Measurements from ENCODE around the gene PLPPR1. TPM values are rescaled to one million over a fixed set of nuclear protein-coding genes. Genes with fewer than 3 reads are reported as not detected.

PLPPR1 gene
- total RNA-seq, 6 experiments from 2014 or later = 1.4 to 5.4 (median 1.8) TPM

DNA sequence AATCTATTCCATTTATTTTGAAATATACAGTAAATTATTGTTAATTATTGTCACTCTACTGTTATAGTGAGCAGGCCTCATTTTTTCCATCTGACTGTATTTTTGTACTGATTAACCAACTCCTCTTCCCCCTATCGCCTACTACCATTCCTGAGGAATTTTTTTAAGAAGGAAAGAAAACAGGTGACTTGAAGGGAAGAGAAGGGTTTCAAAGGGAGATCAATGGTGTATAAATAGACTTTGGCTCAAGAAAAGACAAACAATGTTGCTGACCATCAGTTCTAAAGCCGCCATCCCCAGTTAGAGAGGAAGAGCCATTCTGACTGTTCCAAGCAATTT lies 286.6 kb downstream of the PLPPR1 start:
- no peak for TF ChIP-seq POLR2A (IDR thresholded peaks at IDR 0.05)
- TF ChIP-seq, protein P1, sequence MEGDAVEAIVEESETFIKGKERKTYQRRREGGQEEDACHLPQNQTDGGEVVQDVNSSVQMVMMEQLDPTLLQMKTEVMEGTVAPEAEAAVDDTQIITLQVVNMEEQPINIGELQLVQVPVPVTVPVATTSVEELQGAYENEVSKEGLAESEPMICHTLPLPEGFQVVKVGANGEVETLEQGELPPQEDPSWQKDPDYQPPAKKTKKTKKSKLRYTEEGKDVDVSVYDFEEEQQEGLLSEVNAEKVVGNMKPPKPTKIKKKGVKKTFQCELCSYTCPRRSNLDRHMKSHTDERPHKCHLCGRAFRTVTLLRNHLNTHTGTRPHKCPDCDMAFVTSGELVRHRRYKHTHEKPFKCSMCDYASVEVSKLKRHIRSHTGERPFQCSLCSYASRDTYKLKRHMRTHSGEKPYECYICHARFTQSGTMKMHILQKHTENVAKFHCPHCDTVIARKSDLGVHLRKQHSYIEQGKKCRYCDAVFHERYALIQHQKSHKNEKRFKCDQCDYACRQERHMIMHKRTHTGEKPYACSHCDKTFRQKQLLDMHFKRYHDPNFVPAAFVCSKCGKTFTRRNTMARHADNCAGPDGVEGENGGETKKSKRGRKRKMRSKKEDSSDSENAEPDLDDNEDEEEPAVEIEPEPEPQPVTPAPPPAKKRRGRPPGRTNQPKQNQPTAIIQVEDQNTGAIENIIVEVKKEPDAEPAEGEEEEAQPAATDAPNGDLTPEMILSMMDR (IDR thresholded peaks at IDR 0.05) = no peak
- H3K27ac ChIP-seq = peak overlapping the region; percentile 64 to 93 (median 91)
- no peak for DNase-seq
- 33% methylated on average over 2 of the region's 2 CpGs for WGBS (ENCODE audit: insufficient coverage, low coverage, low lambda C conversion rate, missing lambda C conversion rate)
- ATAC-seq = peak; percentile 2 to 31 (median 16)
- H3K36me3 ChIP-seq = no peaks in the 10 kb centered on the region
- no peaks in the 10 kb centered on the region for H3K27me3 ChIP-seq
- H3K4me1 ChIP-seq = peaks cover 0 to 40% (median 14%) of the 10 kb centered on the region in 4 donors
- H3K4me3 ChIP-seq = no peak overlapping the region
- intact Hi-C loops (cut with DNase I) = no loop called here
- no peaks in the 10 kb centered on the region for H3K9me3 ChIP-seq

DNA sequence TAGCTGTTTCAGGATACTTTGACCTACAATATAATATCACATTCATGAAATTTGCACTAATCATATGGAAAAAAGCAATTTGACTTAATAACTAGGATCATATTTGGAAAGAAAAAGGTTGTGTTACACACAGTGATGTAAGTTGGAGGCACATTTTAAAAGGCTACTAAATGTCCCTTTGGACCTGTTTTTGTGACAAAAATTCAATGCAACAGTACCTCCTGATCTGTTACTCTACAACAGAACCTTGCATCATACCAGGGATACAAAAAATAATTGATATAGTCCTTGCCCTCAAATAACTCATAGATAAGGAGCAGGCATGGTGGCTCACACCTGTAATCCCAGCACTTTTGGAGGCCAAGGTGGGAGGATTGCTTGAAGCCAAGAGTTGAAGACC lies 289.2 kb downstream of the PLPPR1 start:
- intact Hi-C loops (cut with DNase I) = no loop called here
- H3K4me3 ChIP-seq = no peak overlapping the region
- peak; percentile 20 for TF ChIP-seq POLR2A (IDR thresholded peaks at IDR 0.05)
- TF ChIP-seq, protein P1 (IDR thresholded peaks at IDR 0.05) = no peak
- no peaks in the 10 kb centered on the region for H3K36me3 ChIP-seq
- DNase-seq = no peak
- no peaks in the 10 kb centered on the region for H3K9me3 ChIP-seq
- H3K4me1 ChIP-seq = peaks cover 0 to 50% (median 14%) of the 10 kb centered on the region in 4 donors
- peak; percentile 33 to 68 (median 54) for ATAC-seq
- H3K27ac ChIP-seq = peak overlapping the region; percentile 15 to 93 (median 91)
- no peaks in the 10 kb centered on the region for H3K27me3 ChIP-seq

GRCh38 chr9:101323129-101323528 lies 294.6 kb downstream of the PLPPR1 start:
- 45% methylated on average over 3 of the region's 3 CpGs for WGBS (ENCODE audit: insufficient coverage, low coverage, low lambda C conversion rate, missing lambda C conversion rate)
- no peaks in the 10 kb centered on the region for H3K36me3 ChIP-seq
- H3K9me3 ChIP-seq = no peaks in the 10 kb centered on the region
- H3K4me3 ChIP-seq = no peak overlapping the region
- no peaks in the 10 kb centered on the region for H3K27me3 ChIP-seq
- peak overlapping the region; percentile 80 to 95 (median 95) for H3K27ac ChIP-seq
- DNase-seq (no peak), ATAC-seq (no peak)
- intact Hi-C loops (cut with DNase I) = no loop called here
- no peak for TF ChIP-seq POLR2A (IDR thresholded peaks at IDR 0.05)
- TF ChIP-seq, protein P1 (IDR thresholded peaks at IDR 0.05) = no peak
- H3K4me1 ChIP-seq = peaks cover 0 to 46% (median 17%) of the 10 kb centered on the region in 4 donors

DNA sequence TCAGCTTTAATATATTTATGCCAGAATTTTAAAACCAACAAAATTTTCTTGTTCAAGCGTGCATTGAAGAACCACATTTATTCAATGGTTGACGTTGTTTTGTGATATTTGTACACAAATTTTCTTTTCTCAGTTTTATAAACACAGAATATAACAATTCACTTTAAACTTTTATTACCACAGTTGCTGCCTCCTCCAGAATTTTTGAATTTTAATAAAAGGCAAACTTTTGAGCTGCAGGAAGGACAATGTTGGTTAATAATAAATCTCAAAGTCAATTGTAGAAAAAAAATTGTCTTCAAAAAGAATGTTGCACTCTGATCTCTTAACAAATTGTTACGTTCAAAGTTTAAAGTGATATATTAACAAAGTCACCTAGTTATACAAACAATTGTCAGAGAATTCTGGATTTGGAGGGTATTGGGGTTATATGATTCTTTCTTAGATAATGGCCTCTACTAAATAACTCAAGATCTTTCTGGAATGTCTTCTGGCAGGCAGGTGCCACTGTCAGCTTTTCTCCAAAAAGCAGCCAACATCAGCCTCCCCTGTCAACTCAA lies 295.8 kb downstream of the PLPPR1 start:
- WGBS (ENCODE audit: insufficient coverage, low coverage, low lambda C conversion rate, missing lambda C conversion rate) = 43% methylated on average over 3 of the region's 3 CpGs
- intact Hi-C loops (cut with DNase I) = no loop called here
- no peak overlapping the region for H3K4me3 ChIP-seq
- H3K36me3 ChIP-seq = no peaks in the 10 kb centered on the region
- H3K9me3 ChIP-seq = no peaks in the 10 kb centered on the region
- H3K27me3 ChIP-seq = no peaks in the 10 kb centered on the region
- H3K27ac ChIP-seq = peak overlapping the region; percentile 80 to 95 (median 95)
- ATAC-seq (peak; percentile 54 to 61 (median 58)), DNase-seq (no peak)
- peaks cover 0 to 57% (median 20%) of the 10 kb centered on the region in 4 donors for H3K4me1 ChIP-seq
- no peak for TF ChIP-seq POLR2A (IDR thresholded peaks at IDR 0.05)
- TF ChIP-seq, protein P1 (IDR thresholded peaks at IDR 0.05) = no peak
